Occipital lobe (tissue), 3 donors: ENCODE measurements around the gene STON1. TPM values are rescaled to one million over a fixed set of nuclear protein-coding genes. Genes with fewer than 3 reads are reported as not detected.
"Not testable (repeated sequence)": the region's sequence is repeated elsewhere in the genome, so short reads cannot be mapped to it uniquely, and the experiment has no call there.

ENCODE experiments used
- DNase-seq: peaks from one replicate; lab custom pipeline; 2025; lab: John Stamatoyannopoulos, UW
- small RNA-seq: library from RNA; depleted of rRNA; stranded (forward); fragments of <200 nt; gene quantifications from one replicate; pipeline ENCODE3, GENCODE V24; 2014
- total RNA-seq: library from RNA; depleted of rRNA; stranded (reverse); fragments of >200 nt; gene quantifications from one replicate; pipeline ENCODE4 v1.2.3, GENCODE V29; 2014

STON1 gene
- total RNA-seq, 1 donor from 2014 or later: 9.4 TPM

GRCh38 chr2:48617618-48618017 lies 87.7 kb downstream of the STON1 start, which contains the start of gene GTF2A1L:
Gene GTF2A1L, plus strand, starts transcription at chr2:48617856. Its CDS starts 19 bp downstream, at chr2:48617875.
- no peak for DNase-seq

- no peak for DNase-seq
Measured at GRCh38 chr2:48619526-48619925, 89.6 kb downstream of the STON1 start.

DNA sequence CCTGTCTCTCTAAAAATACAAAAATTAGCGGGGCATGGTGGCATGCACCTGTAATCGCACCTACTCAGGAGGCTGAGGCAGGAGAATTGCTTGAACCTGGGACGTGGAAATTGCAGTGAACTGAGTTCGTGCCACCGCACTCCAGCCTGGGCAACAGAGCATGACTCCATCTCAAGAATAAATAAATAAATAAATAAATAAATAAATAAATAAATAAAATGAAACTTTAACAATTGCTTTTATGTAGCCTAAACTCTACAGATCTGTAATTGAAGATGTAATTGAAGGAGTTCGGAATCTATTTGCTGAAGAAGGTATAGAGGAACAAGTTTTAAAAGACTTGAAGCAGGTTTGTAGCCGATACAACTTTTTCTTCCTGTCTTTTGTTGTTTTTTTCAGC lies 90.7 kb downstream of the STON1 start:
- DNase-seq: no peak

DNA sequence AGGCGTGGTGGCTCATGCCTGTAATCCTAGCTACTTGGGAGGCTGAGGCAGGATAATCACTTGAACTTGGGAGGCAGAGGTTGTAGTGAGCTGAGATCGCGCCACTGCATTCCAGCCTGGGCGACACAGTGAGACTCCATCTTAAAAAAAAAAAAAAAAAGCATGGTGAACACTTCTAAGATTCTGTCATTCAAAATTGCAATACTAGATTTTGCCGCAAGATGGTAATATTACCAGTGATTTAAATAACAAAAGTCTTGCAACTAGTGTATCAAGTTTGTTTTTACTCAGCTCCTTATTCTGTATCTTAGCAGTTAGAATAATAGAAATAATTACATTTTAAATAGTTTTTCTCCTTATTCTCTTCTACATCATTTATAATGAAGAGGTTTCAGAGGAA lies 92.7 kb downstream of the STON1 start:
- not testable (repeated sequence) for DNase-seq

DNA sequence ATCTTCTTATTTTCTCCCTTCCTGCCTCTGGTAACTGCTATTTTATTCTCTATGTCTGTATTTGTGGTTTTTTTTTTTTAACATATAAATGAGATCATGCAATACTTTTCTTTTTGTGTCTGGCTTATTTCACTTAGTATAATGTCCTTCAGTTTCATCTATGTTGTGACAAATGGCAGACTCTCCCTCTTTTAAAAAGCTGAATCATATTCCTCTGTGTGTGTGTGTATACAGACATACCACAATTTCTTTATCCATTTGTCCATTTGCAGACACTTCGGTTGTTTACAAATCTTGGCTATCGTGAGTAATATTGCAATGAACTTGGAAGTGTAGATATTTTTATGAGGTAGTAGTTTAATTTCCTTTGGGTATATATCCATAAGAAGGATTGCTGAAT lies 94.7 kb downstream of the STON1 start:
- no peak for DNase-seq

GRCh38 chr2:48626047-48626446 lies 96.1 kb downstream of the STON1 start:
- DNase-seq: no peak

DNA sequence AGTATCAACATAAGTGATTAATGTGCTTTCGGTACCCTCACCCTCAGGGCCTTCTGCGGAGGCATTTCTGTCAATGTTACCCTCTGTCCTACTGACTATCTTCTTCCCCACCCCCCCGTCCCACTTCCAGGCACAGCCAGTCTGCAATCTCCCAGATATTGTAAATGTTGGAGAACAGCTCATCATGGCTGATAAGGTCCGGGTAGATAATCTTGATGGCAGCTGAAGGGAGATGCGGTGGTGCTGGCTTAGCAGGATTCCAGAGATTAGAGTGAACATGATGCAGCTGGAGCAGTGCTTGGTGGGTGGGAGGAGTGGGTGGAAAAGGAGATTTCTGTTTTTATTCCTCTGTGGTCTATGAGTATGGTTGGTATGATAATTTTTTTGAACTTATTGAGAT lies 103.2 kb downstream of the STON1 start:
- DNase-seq: no peak

DNA sequence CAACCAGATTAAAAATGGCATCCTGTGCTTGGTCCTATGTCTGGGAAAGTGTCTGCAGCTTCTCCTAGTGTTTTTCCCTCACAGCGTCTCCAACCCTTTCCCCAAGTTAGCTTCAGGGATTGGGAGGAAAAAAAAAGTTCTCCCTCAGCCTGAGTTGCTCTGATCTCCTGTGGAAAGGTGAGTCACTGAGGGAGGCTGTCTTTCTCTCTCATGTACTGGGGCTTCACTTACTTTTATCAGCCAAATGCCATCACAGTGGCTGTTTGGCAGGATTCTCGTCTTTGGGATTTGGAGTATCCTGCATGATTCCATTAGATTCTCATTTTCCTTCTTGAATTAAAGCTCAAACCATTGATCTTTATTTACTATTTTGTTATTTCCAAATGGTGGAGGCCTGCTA lies 105.8 kb downstream of the STON1 start:
- no peak for DNase-seq

DNA sequence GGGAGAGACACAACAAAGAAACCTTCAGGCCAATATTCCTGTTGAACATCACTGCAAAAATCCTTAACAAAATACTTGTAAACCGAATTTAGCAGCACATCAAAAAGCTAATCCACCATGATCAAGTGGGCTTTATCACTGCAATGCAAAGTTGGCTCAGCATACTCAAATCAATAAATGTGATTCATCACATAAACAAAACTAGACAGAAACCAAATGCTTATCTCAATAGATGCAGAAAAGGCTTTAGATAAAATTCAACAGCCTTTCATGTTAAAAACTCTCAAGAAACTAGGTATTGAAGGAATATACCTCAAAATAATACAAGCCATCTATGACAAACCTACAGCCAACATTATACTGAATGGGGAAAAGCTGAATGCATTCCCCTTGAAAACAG lies 108.3 kb downstream of the STON1 start:
- DNase-seq: no peak

Small RNA genes lying within 50 kb of the gene (small RNA-seq; reads per million reads assigned to genes)
- gene RNU6-282P: not detected
- gene TPT1P11: not detected

Other genes starting within 250 kb of the STON1 start
- gene FOXN2, start 215.5 kb upstream of the STON1 start, total RNA-seq: 84.5 TPM
- gene PPP1R21, start 89.4 kb upstream of the STON1 start, total RNA-seq: 36.2 TPM
- gene GTF2A1L, start 87.7 kb downstream of the STON1 start, total RNA-seq: 6.9 TPM
- 0.16 TPM for gene LHCGR, start 225.6 kb downstream of the STON1 start, total RNA-seq